Psoas muscle (tissue), 8 donors: ENCODE results near the gene SLC2A9. TPM values are rescaled to one million over a fixed set of nuclear protein-coding genes. Genes with fewer than 3 reads are reported as not detected.
A peak's percentile ranks its signal among the peaks of the same experiment; 100 is the strongest.

ENCODE experiments used
- ATAC-seq, 4 donors: fragments of 200-7000 bp; cut with Tn5 transposase; one replicate each; pipeline ENCODE4 v1.9.1; 2020; ENCODE audit warnings: moderate library complexity in 3 of 4, mild to moderate bottlenecking in 2 of 4
- DNase-seq, 2 donors: peaks; one replicate each; pipeline ENCODE4 v3.0.0-alpha.2; 2020
- H3K27ac ChIP-seq: fragments of 200-600 bp; one replicate; pipeline ENCODE4 v1.8.0; 2022
- H3K27me3 ChIP-seq, 3 donors: fragments of 200-600 bp in 1 of 3; one replicate each; pipeline versions ENCODE4 v1.6.1 to v1.8.0; 2013 to 2022; ENCODE audit warnings: low read length in 2 of 3, mild to moderate bottlenecking in 2 of 3, moderate library complexity in 1 of 3; ENCODE audit not compliant: insufficient read depth in 3 of 3
- H3K36me3 ChIP-seq, 2 donors: fragments of 200-600 bp in 1 of 2; one replicate each; pipeline versions ENCODE4 v1.6.1 to v1.8.0; 2013 to 2022; ENCODE audit warnings: low read depth in 1 of 2, mild to moderate bottlenecking in 1 of 2, moderate library complexity in 1 of 2; ENCODE audit not compliant: insufficient read depth in 1 of 2
- H3K4me1 ChIP-seq: fragments of 200-600 bp; one replicate; pipeline ENCODE4 v1.8.0; 2022
- H3K4me3 ChIP-seq: fragments of 200-600 bp; one replicate; pipeline ENCODE4 v1.8.0; 2022; ENCODE audit warnings: mild to moderate bottlenecking
- H3K9me3 ChIP-seq: fragments of 200-600 bp; one replicate; pipeline ENCODE4 v1.8.0; 2022
- WGBS, 3 donors: extraction: QIAGEN DNeasy Blood & Tissue Kit; methylation state at CpG; one replicate each; pipeline versions ENCODE4 v1.1.6 to v1.1.7; 2013; 5-methylcytosine and 5-hydroxymethylcytosine counted together
- intact Hi-C, 2 donors: fragments of 100-400 bp; cut with DNase I; formaldehyde crosslinking; loops; one replicate each; pipeline versions ENCODE4 v1.11.0 to v1.14.2; 2022
- polyA plus RNA-seq, 3 donors: library from polyadenylated mRNA; stranded (reverse); fragments of 200-250 nt; gene quantifications; one replicate each; pipeline ENCODE4 v1.2.3, GENCODE V29; 2013
- total RNA-seq, 4 donors: library from RNA; stranded (reverse); fragmentation: NEBNext Ultra II Directional in 2 of 4; extraction: Animal tissue kit (Norgen Biotek cat#: 25700) in 2 of 4; gene quantifications; one replicate each; pipeline versions ENCODE4 v1.2.1 to v1.2.4, GENCODE V29; 2021 to 2023
- TF ChIP-seq, protein P1 (sequence below): fragments of 200-600 bp; IDR thresholded peaks from one replicate; pipeline ENCODE4 v1.8.0; 2022; ENCODE audit warnings: antibody characterized with exemption
- donor health status: healthy with polysubstance abuse.
- donor health status: DM: no; HTN: no; CAD: no; lungs with moderate emphysema.
- donor health status: Bipolar disorder and iron deficiency.
- donor health status: healthy.
- donor health status: DM: yes; HTN: yes; CAD: no.
- donor health status: DM: no; HTN: no; CAD: no.
- donor health status: DM: no; HTN: no; CAD: no.
- donor health status: DM: yes; HTN: yes; CAD: no.

Gene SLC2A9
- total and polyA plus RNA-seq, 7 donors = 0.37 to 2.7 (median 1.3) TPM

DNA sequence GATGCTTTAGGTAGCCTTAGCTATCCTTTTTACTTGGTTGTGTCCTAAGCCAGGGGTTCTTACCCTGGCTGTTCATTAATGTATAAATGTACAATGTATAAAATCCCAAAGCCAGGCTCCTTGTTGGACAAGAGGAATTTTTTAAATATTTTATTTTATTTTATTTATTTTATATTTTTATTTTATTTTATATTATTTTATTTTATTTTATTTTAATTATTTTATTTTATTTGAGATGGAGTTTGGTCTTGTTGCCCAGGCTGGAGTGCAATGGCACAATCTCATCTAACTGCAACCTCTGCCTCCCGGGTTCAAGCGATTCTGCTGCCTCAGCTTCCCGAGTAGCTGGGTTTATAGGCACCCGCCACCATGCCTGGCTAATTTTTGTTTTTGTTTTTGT lies 8.1 kb upstream of the SLC2A9 start:
- Histone ChIP-seq H3K4me1 (peaks cover 54% of the 10 kb centered on the region), H3K36me3 (no peaks in the 10 kb centered on the region), H3K4me3 (no peak overlapping the region), H3K9me3 (no peaks in the 10 kb centered on the region), H3K27me3 (no peaks in the 10 kb centered on the region), H3K27ac (no peak overlapping the region)
- 96 to 97% (median 96%) methylated on average over 4 of the region's 4 CpGs for WGBS, 3 donors
- DNase-seq (no peak), ATAC-seq (peak in 1 of 4 donors; percentile 4)
- intact Hi-C loops = no loop called here
- TF ChIP-seq, protein P1, sequence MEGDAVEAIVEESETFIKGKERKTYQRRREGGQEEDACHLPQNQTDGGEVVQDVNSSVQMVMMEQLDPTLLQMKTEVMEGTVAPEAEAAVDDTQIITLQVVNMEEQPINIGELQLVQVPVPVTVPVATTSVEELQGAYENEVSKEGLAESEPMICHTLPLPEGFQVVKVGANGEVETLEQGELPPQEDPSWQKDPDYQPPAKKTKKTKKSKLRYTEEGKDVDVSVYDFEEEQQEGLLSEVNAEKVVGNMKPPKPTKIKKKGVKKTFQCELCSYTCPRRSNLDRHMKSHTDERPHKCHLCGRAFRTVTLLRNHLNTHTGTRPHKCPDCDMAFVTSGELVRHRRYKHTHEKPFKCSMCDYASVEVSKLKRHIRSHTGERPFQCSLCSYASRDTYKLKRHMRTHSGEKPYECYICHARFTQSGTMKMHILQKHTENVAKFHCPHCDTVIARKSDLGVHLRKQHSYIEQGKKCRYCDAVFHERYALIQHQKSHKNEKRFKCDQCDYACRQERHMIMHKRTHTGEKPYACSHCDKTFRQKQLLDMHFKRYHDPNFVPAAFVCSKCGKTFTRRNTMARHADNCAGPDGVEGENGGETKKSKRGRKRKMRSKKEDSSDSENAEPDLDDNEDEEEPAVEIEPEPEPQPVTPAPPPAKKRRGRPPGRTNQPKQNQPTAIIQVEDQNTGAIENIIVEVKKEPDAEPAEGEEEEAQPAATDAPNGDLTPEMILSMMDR = no peak

DNA sequence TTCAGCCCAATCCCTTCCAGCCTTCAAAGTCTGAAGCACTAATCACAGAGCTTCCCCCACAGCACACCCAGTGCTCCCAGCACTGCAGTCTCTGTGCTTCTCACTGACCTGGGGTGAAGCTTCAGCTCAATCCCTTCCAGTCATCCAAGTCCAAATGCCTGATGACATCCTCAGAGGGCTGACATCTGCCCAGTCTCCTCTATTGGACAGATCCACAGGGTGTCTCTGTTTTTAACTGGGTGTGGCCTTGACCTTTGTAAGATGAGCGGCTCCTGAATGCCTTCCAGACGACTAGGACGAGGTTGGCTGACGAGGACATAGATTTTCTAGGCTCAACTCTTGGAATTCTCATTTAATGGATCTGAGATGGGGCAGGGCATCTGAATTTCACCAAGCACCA lies 7.6 kb upstream of the SLC2A9 start:
- peaks cover 50% of the 10 kb centered on the region for H3K4me1 ChIP-seq
- ATAC-seq = peak; percentile 48 to 81 (median 64)
- 11 to 30% (median 28%) methylated on average over 4 of the region's 4 CpGs for WGBS, 3 donors
- no peaks in the 10 kb centered on the region for H3K27me3 ChIP-seq
- H3K4me3 ChIP-seq = no peak overlapping the region
- H3K27ac ChIP-seq = peak overlapping the region; percentile 58
- DNase-seq = no peak
- TF ChIP-seq, protein P1 = no peak
- no peaks in the 10 kb centered on the region for H3K9me3 ChIP-seq
- H3K36me3 ChIP-seq = no peaks in the 10 kb centered on the region
- intact Hi-C loops = no loop called here

DNA sequence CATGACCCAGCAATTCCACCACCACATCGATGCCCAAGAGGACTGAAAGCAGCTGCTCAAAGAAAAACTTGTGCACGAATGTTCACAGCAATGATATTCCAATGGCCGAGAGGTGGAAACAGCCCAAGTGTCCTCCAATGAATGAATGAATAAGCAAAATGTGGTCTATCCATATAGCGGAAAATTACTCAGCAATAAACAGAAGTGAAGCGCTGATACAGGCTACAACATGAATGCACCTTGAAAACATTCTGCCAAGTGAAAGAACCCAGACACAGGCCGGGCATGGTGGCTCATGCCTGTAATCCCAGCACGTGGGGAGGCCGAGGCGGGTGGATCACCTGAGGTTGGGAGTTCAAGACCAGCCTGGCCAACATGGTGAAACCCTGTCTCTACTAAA lies 5.2 kb upstream of the SLC2A9 start:
- H3K36me3 ChIP-seq = no peaks in the 10 kb centered on the region
- H3K27me3 ChIP-seq = no peaks in the 10 kb centered on the region
- no peaks in the 10 kb centered on the region for H3K9me3 ChIP-seq
- H3K4me3 ChIP-seq = no peak overlapping the region
- peaks cover 34% of the 10 kb centered on the region for H3K4me1 ChIP-seq
- TF ChIP-seq, protein P1 = no peak
- intact Hi-C loops = no loop called here
- H3K27ac ChIP-seq = no peak overlapping the region
- DNase-seq (no peak), ATAC-seq (no peak)
- WGBS, 3 donors = 67 to 80% (median 72%) methylated on average over 9 of the region's 9 CpGs

DNA sequence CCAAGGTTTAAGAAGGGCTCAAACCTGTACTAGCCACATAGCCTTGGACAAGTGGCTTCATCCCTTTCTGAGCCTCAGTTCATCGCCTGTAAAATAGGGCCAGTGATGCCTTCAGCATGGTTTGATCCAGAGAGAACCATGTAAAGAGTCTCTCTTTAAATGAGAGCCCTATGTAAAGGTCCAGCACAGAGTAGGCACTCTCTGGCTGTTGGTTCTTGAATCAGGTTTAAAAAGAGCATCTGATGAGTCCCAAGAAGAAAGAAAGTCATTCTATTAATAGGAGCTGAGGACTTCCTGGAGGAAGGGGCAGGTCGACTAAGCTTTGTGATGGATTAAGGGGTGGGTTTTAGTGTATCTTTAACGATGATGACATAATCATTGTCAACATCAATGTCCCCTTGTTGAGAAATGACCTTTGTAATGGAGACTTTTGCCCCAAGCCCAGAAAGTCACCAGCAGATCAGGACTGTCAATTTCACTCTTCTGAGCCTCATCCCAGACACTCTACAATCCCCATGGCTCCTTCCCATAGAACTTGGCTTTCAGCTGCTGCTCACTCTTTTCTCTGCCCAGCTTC lies 4.0 kb upstream of the SLC2A9 start:
- ATAC-seq = no peak
- Histone ChIP-seq H3K4me3 (no peak overlapping the region), H3K4me1 (peaks cover 30% of the 10 kb centered on the region), H3K27me3 (no peaks in the 10 kb centered on the region), H3K36me3 (no peaks in the 10 kb centered on the region), H3K9me3 (no peaks in the 10 kb centered on the region), H3K27ac (no peak overlapping the region)
- intact Hi-C loops = no loop called here
- TF ChIP-seq, protein P1 = no peak
- 76 to 85% (median 80%) methylated on average over 3 of the region's 3 CpGs for whole genome bisulfite sequencing, 3 donors
- DNase-seq = no peak

DNA sequence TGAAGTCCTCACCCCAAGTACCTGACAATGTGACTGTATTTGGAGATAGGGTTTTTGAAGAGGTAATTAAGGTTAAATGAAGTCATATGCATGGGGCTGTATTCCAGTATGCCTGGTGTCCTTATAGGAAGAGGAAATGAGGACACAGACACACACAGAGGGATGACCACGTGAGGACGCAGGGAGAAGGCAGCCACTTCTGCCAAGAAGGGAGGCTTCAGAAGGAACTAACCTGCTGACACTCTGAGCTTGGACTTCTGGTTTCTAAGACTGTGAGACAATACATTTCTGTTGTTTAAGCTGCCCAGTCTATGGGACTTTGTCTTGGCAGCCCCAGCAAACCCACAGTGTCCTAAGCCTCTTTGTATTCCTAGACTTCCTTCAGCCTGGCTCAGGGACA lies 3.0 kb upstream of the SLC2A9 start:
- no peak for ATAC-seq
- H3K9me3 ChIP-seq = no peaks in the 10 kb centered on the region
- no peak overlapping the region for H3K4me3 ChIP-seq
- no peaks in the 10 kb centered on the region for H3K36me3 ChIP-seq
- intact Hi-C loops = no loop called here
- WGBS, 3 donors = 75 to 91% (median 76%) methylated on average over 2 of the region's 2 CpGs
- no peak overlapping the region for H3K27ac ChIP-seq
- peaks cover 30% of the 10 kb centered on the region for H3K4me1 ChIP-seq
- H3K27me3 ChIP-seq = no peaks in the 10 kb centered on the region
- TF ChIP-seq, protein P1 = no peak
- no peak for DNase-seq
